ENCODE results near the gene RELCH.

The RELCH gene

DNA sequence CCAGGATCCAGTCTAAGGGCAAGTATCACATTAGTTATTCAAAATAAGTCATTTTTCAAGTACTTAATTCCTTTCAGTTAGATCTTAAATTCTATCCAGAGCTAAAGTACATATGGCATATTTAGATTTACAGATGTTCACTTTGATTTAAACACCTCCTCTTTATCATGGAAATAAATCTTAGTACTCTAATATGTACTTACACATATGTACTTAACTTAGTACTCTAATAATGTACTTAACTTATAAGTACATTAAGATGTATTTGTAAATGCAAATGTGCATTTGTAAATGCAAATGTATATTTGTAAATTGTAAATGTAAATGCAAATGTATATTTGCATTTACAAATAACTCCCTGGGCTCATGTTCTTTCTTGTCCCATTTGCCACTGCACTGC, 14.8 kb upstream of the RELCH start:
- Histone ChIP-seq H4K20me1 (ENCODE audit: insufficient read depth, low read length) (no peaks in the 10 kb centered on the region), H3K9ac (ENCODE audit: low read length) (no peak overlapping the region), H3K9me3 (replicated peaks; ENCODE audit: insufficient read depth, low read length) (no peaks in the 10 kb centered on the region), H3F3A (ENCODE audit: insufficient read depth, low read length) (no peaks in the 10 kb centered on the region), H3K4me1 (ENCODE audit: low read length) (no peaks in the 10 kb centered on the region), H3K79me2 (ENCODE audit: low read length) (no peaks in the 10 kb centered on the region), H3K36me3 (replicated peaks; ENCODE audit: insufficient read depth, low read length) (no peaks in the 10 kb centered on the region), H3K4me2 (ENCODE audit: low read depth, low read length) (no peak overlapping the region), H3K27ac (ENCODE audit: low read length) (no peak overlapping the region), H3K9me2 (replicated peaks; ENCODE audit: insufficient read depth, low read length) (no peaks in the 10 kb centered on the region), H2AFZ (ENCODE audit: low read length) (no peak overlapping the region), H3K4me3 (ENCODE audit: low read length) (no peak overlapping the region), H3K27me3 (replicated peaks; ENCODE audit: insufficient read depth, low read length) (no peaks in the 10 kb centered on the region)
- DNase-seq, result no peak
- TF ChIP-seq EZH2 (optimal IDR thresholded peaks at IDR 0.05; ENCODE audit: low read depth, low read length), result no peak
- TF ChIP-seq EZH2phosphoT487 (IDR thresholded peaks at IDR 0.05; ENCODE audit: low read length), result no peak
- TF ChIP-seq, protein P1, sequence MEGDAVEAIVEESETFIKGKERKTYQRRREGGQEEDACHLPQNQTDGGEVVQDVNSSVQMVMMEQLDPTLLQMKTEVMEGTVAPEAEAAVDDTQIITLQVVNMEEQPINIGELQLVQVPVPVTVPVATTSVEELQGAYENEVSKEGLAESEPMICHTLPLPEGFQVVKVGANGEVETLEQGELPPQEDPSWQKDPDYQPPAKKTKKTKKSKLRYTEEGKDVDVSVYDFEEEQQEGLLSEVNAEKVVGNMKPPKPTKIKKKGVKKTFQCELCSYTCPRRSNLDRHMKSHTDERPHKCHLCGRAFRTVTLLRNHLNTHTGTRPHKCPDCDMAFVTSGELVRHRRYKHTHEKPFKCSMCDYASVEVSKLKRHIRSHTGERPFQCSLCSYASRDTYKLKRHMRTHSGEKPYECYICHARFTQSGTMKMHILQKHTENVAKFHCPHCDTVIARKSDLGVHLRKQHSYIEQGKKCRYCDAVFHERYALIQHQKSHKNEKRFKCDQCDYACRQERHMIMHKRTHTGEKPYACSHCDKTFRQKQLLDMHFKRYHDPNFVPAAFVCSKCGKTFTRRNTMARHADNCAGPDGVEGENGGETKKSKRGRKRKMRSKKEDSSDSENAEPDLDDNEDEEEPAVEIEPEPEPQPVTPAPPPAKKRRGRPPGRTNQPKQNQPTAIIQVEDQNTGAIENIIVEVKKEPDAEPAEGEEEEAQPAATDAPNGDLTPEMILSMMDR (IDR thresholded peaks at IDR 0.05; ENCODE audit: low read length), result no peak

DNA sequence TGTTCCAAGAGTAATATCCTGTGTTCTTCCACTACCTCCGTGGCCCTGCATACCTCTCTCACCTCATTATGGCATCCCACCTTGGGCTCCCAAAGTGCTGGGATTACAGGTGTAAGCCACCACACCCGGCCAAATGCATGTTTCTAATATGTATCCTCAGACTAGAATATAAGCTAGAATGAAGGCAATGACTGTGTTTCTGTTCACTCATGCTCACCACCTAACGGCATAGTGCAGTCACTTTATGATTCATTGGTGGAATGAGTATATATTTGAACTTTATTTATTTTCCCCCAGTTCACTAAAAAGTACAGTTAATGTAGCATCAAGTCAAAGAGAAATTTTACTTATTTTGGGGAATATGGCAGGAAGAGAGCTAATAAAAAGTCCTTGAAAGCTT, 11.5 kb upstream of the RELCH start:
- no peaks in the 10 kb centered on the region for H3K9me3 ChIP-seq (replicated peaks; ENCODE audit: insufficient read depth, low read length)
- no peaks in the 10 kb centered on the region for H3F3A ChIP-seq (ENCODE audit: insufficient read depth, low read length)
- H3K4me3 ChIP-seq (ENCODE audit: low read length), result no peak overlapping the region
- no peaks in the 10 kb centered on the region for H4K20me1 ChIP-seq (ENCODE audit: insufficient read depth, low read length)
- no peaks in the 10 kb centered on the region for H3K9me2 ChIP-seq (replicated peaks; ENCODE audit: insufficient read depth, low read length)
- no peaks in the 10 kb centered on the region for H3K79me2 ChIP-seq (ENCODE audit: low read length)
- no peak for DNase-seq
- no peaks in the 10 kb centered on the region for H3K36me3 ChIP-seq (replicated peaks; ENCODE audit: insufficient read depth, low read length)
- no peaks in the 10 kb centered on the region for H3K27me3 ChIP-seq (replicated peaks; ENCODE audit: insufficient read depth, low read length)
- no peak overlapping the region for H3K9ac ChIP-seq (ENCODE audit: low read length)
- no peak overlapping the region for H2AFZ ChIP-seq (ENCODE audit: low read length)
- no peak overlapping the region for H3K27ac ChIP-seq (ENCODE audit: low read length)
- TF ChIP-seq, protein P1 (IDR thresholded peaks at IDR 0.05; ENCODE audit: low read length), result no peak
- no peak for TF ChIP-seq EZH2 (optimal IDR thresholded peaks at IDR 0.05; ENCODE audit: low read depth, low read length)
- H3K4me1 ChIP-seq (ENCODE audit: low read length), result no peaks in the 10 kb centered on the region
- no peak overlapping the region for H3K4me2 ChIP-seq (ENCODE audit: low read depth, low read length)

DNA sequence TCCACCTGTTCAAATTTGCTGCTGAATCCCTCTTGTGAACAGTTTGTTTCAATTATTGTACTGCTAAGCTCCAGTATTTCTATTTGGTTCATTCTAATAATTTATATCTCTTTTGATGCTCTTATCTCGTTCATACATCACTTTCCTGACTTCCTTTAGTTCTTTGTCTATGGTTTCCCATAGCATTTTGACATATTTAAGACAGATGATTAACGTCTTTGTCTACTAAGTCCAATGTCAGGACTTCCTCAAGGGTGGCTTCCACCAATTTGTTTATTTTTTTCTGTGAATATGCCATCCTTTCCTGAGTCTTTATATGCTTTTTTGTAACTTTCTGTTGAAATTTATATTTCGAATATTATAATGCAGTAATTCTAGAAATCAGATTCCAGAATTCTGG, 9.8 kb upstream of the RELCH start:
- Histone ChIP-seq H3K4me2 (ENCODE audit: low read depth, low read length) (no peak overlapping the region), H3K27ac (ENCODE audit: low read length) (no peak overlapping the region), H3K9me3 (replicated peaks; ENCODE audit: insufficient read depth, low read length) (no peaks in the 10 kb centered on the region), H3K27me3 (replicated peaks; ENCODE audit: insufficient read depth, low read length) (no peaks in the 10 kb centered on the region), H3K36me3 (replicated peaks; ENCODE audit: insufficient read depth, low read length) (no peaks in the 10 kb centered on the region), H4K20me1 (ENCODE audit: insufficient read depth, low read length) (no peaks in the 10 kb centered on the region), H3K4me1 (ENCODE audit: low read length) (no peaks in the 10 kb centered on the region), H2AFZ (ENCODE audit: low read length) (no peak overlapping the region), H3K4me3 (ENCODE audit: low read length) (no peak overlapping the region), H3F3A (ENCODE audit: insufficient read depth, low read length) (no peaks in the 10 kb centered on the region), H3K9me2 (replicated peaks; ENCODE audit: insufficient read depth, low read length) (no peaks in the 10 kb centered on the region), H3K9ac (ENCODE audit: low read length) (no peak overlapping the region), H3K79me2 (ENCODE audit: low read length) (no peaks in the 10 kb centered on the region)
- TF ChIP-seq EZH2 (optimal IDR thresholded peaks at IDR 0.05; ENCODE audit: low read depth, low read length) (no peak), EZH2phosphoT487 (IDR thresholded peaks at IDR 0.05; ENCODE audit: low read length) (no peak)
- TF ChIP-seq, protein P1 (IDR thresholded peaks at IDR 0.05; ENCODE audit: low read length), result no peak
- no peak for DNase-seq
